HepG2 (cell line): ENCODE data around the gene AGAP1. TPM values are rescaled to one million over a fixed set of nuclear protein-coding genes. Genes with fewer than 3 reads are reported as not detected.

ENCODE experiments used
- ATAC-seq: fragments of 200-7000 bp; cut with Tn5 transposase; 3 replicates; pipeline ENCODE4 v1.9.1; 2020; ENCODE audit warnings: mild to moderate bottlenecking, moderate library complexity
- BruUV-seq: library from RNA; stranded (reverse); fragments of 400-500 nt; replicated peaks from 2 replicates; lab custom pipeline; 2021; lab: Mats Ljungman, UMichigan
- CTCF ChIA-PET: fragments of 300-600 bp; formaldehyde crosslinking; extraction: SDS; loops from one replicate; lab custom pipeline; 2021; ENCODE audit warnings: low total read pairs, inconsistent platforms, low intra/inter-chr PET ratio; lab: Yijun Ruan, JAX
- POLR2A ChIA-PET: fragments of 350-600 bp; sonication (Branson Sonifier 250); formaldehyde crosslinking; loops from one replicate; lab custom pipeline; 2020; ENCODE audit warnings: antibody characterized with exemption, inconsistent platforms; lab: Yijun Ruan, JAX
- DNase-seq: peaks from one replicate; pipeline ENCODE4 v3.0.0-alpha.2; 2015; ENCODE audit warnings: low spot score
- FAIRE-seq: peaks from 3 replicates; lab custom pipeline; 2011; peaks lifted over from hg19 to GRCh38; lab: Jason Lieb, UNC
- H2AFZ ChIP-seq: one replicate; pipeline ENCODE4 v1.6.1; 2011; ENCODE audit warnings: low read length, inconsistent platforms
- H3K27ac ChIP-seq: fragments of 300-600 bp; 3 replicates; pipeline ENCODE4 v1.8.0; 2011; ENCODE audit warnings: mixed run types, mild to moderate bottlenecking, mixed read lengths, low read length, inconsistent platforms; ENCODE audit not compliant: insufficient read depth; ENCODE audit errors: extremely low read length
- H3K27me3 ChIP-seq, 2 experiments: fragments of 200-600 bp in 1 of 2; 2 replicates in 1 of 2; 3 replicates in 1 of 2; pipeline versions ENCODE4 v1.6.0 to v1.8.0; 2011; ENCODE audit warnings: low read length in 2 of 2, mild to moderate bottlenecking in 2 of 2, moderate library complexity in 2 of 2, inconsistent platforms in 1 of 2; ENCODE audit not compliant: insufficient read depth in 2 of 2, control insufficient read depth in 1 of 2
- H3K36me3 ChIP-seq, 2 experiments: fragments of 200-600 bp in 1 of 2; replicated peaks in 1 of 2; 2 replicates in 1 of 2; 3 replicates in 1 of 2; pipeline versions ENCODE4 v1.5.1 to v1.8.0; 2011; ENCODE audit warnings: low read length in 2 of 2, inconsistent platforms in 1 of 2; ENCODE audit not compliant: insufficient read depth in 2 of 2, control insufficient read depth in 1 of 2
- H3K4me1 ChIP-seq: 2 replicates; pipeline ENCODE4 v1.5.1; 2012; ENCODE audit warnings: low read length, inconsistent platforms; ENCODE audit not compliant: insufficient read depth
- H3K4me2 ChIP-seq: 2 replicates; pipeline ENCODE4 v1.6.0; 2011; ENCODE audit warnings: low read depth, low read length, inconsistent platforms
- H3K4me3 ChIP-seq, 3 experiments: fragments of 200-600 bp in 1 of 3; sonication (generic), shearing (Covaris generic) in 1 of 3; replicated peaks in 1 of 3; 2 replicates each; pipeline ENCODE4 v1.5.1; 2011 to 2016; ENCODE audit warnings: low read length in 3 of 3, inconsistent platforms in 2 of 3, low read depth in 2 of 3, mild to moderate bottlenecking in 2 of 3, control low read depth in 1 of 3, mixed read lengths in 1 of 3; ENCODE audit not compliant: insufficient read depth in 1 of 3
- H3K79me2 ChIP-seq: one replicate; pipeline ENCODE4 v1.6.1; 2011; ENCODE audit warnings: low read length, inconsistent platforms; ENCODE audit not compliant: insufficient read depth
- H3K9ac ChIP-seq: 2 replicates; pipeline ENCODE4 v1.6.0; 2011; ENCODE audit warnings: mild to moderate bottlenecking, low read depth, low read length, inconsistent platforms; ENCODE audit not compliant: insufficient read depth
- H3K9me3 ChIP-seq: 2 replicates; pipeline ENCODE4 v1.5.1; 2012; ENCODE audit warnings: mild to moderate bottlenecking, low read length
- H4K20me1 ChIP-seq: 2 replicates; pipeline ENCODE4 v1.6.0; 2011; ENCODE audit warnings: inconsistent platforms, mild to moderate bottlenecking, low read length, moderate library complexity; ENCODE audit not compliant: insufficient read depth
- ADNP ChIP-seq: sonication (generic); formaldehyde crosslinking; IDR thresholded peaks from 2 replicates; pipeline ENCODE4 v1.4.0; 2020; ENCODE audit warnings: missing genetic modification reagents
- DNMT3B ChIP-seq: conservative IDR thresholded peaks from 2 replicates; pipeline ENCODE4 v1.6.1; 2016; ENCODE audit warnings: missing biosample characterization, control low read depth
- HNF1B ChIP-seq: sonication (generic); formaldehyde crosslinking; IDR thresholded peaks from 2 replicates; pipeline ENCODE4 v1.5.1; 2020; ENCODE audit warnings: mild to moderate bottlenecking, moderate library complexity, missing genetic modification reagents
- KLF11 ChIP-seq: IDR thresholded peaks from 2 replicates; pipeline ENCODE4 v1.6.1; 2016; ENCODE audit warnings: missing compliant biosample characterization
- KLF15 ChIP-seq: sonication (generic); formaldehyde crosslinking; IDR thresholded peaks from 2 replicates; pipeline ENCODE4 v1.8.1; 2023; ENCODE audit warnings: borderline replicate concordance, mild to moderate bottlenecking, inconsistent platforms, missing genetic modification reagents, mixed read lengths
- KMT2B ChIP-seq: IDR thresholded peaks from 2 replicates; pipeline ENCODE4 v1.6.1; 2016; ENCODE audit warnings: missing genetic modification reagents, missing compliant biosample characterization
- SP2 ChIP-seq: sonication (generic); formaldehyde crosslinking; IDR thresholded peaks from 2 replicates; pipeline ENCODE4 v1.5.1; 2020; ENCODE audit warnings: mild to moderate bottlenecking, missing genetic modification reagents
- ZFAT ChIP-seq: sonication (generic); formaldehyde crosslinking; conservative IDR thresholded peaks from 2 replicates; pipeline ENCODE4 v1.8.1; 2023; ENCODE audit warnings: missing genetic modification reagents, inconsistent platforms
- ZFYVE20 ChIP-seq: sonication (generic); formaldehyde crosslinking; IDR thresholded peaks from 2 replicates; pipeline ENCODE4 v1.8.0; 2023; ENCODE audit warnings: low read depth, mild to moderate bottlenecking, moderate library complexity, missing genetic modification reagents, borderline replicate concordance
- ZNF430 ChIP-seq: sonication (generic); formaldehyde crosslinking; IDR thresholded peaks from 2 replicates; pipeline ENCODE4 v1.9.0; 2021; ENCODE audit warnings: mild to moderate bottlenecking, missing genetic modification reagents
- ZNF737 ChIP-seq: sonication (generic); formaldehyde crosslinking; IDR thresholded peaks from 2 replicates; pipeline ENCODE4 v1.5.0; 2020; ENCODE audit warnings: missing genetic modification reagents, mild to moderate bottlenecking, borderline replicate concordance
- WGBS: methylation state at CpG from one replicate; pipeline ENCODE4 v1.1.6; 2017; ENCODE audit warnings: low lambda C conversion rate; 5-methylcytosine and 5-hydroxymethylcytosine counted together
- in situ Hi-C: cut with HindIII; loops from 2 replicates; pipeline ENCODE4 v1.10.0; 2017; ENCODE audit warnings: low pct_unique_long_range_greater_than_20kb; ENCODE audit not compliant: extremely low pct_ligation_motif_present
- intact Hi-C: fragments of 100-400 bp; cut with micrococcal nuclease; formaldehyde crosslinking; loops from one replicate; pipeline ENCODE4 v1.10.0; 2022; ENCODE audit not compliant: unreplicated experiment
- polyA plus RNA-seq, 8 experiments: library from polyadenylated mRNA; depleted of rRNA in 3 of 8; stranded (reverse) in 7 of 8; unstranded in 1 of 8; fragments of >200 nt; fragmentation: Illumina TruSeq in 4 of 8; extraction: Trizol in 4 of 8; gene quantifications; 2 replicates each; pipeline versions ENCODE4 v1.2.1 to v1.2.3, GENCODE V29; 2011 to 2016; ENCODE audit warnings: low read depth in 4 of 8, missing spikeins in 1 of 8, mixed read lengths in 1 of 8; ENCODE audit not compliant: insufficient read depth in 1 of 8
- total RNA-seq, 5 experiments: library from RNA; depleted of rRNA; stranded (reverse); fragments of >200 nt; fragmentation: Illumina TruSeq; extraction: Trizol; gene quantifications; 2 replicates each; pipeline ENCODE4 v1.2.3, GENCODE V29; 2016; ENCODE audit warnings: low read depth in 1 of 5
- TF ChIP-seq, protein P1 (sequence below): sonication (generic); formaldehyde crosslinking; IDR thresholded peaks from 2 replicates; pipeline ENCODE4 v1.9.0; 2021; ENCODE audit warnings: missing genetic modification reagents, borderline replicate concordance

Gene AGAP1
- total and polyA plus RNA-seq, 2 of the 13 experiments (the other 11 are each of a cell fraction or from before 2014, with no cell fraction given), result 21.2 to 32.7 TPM

DNA sequence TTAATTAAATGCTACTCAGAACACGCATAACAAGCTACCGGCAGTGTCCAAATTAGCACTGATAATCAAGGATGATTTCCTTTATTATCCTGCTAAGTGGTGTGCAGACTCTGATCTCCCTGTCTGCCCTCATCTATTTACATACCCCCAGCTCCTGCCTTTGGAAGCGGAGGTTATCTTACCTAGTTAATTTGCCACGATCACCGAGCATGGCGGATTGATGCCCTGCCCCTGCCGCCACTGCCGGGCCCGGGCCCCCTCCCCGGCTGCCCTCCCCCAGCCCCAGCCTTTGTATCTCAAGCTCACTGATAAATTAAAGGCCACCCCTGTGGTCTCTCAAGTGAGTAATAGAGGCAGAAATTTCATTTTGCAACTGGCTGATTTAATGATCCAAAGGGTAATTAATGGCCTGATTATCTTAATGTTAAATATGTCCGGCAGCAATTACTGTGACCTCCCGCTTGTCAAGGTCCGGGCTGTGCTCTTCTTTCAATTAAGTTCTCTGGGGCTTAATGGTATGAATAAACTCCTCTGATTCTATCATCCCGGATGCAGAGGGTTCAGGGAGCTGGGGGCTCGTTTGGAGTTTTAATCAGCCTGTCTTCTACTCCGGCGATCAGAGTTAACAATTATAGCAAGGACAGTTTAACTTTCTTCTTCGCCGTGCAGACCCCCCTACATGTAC lies 560.9 kb downstream of the AGAP1 start:
- no peaks in the 10 kb centered on the region for H3K79me2 ChIP-seq
- no TSS peak for BruUV-seq
- no peaks in the 10 kb centered on the region for H3K9me3 ChIP-seq
- DNase-seq, result no peak
- TF ChIP-seq DNMT3B (CRISPR knock-in tag) (no peak), SP2 (no peak), KMT2B (CRISPR knock-in tag) (no peak), ZFAT (CRISPR knock-in tag) (no peak), ZFYVE20 (no peak), ZNF737 (CRISPR knock-in tag) (no peak), HNF1B (CRISPR knock-in tag) (no peak), ADNP (CRISPR knock-in tag) (no peak), KLF11 (CRISPR knock-in tag) (no peak), KLF15 (CRISPR knock-in tag) (no peak), ZNF430 (CRISPR knock-in tag) (no peak)
- TF ChIP-seq, protein P1, sequence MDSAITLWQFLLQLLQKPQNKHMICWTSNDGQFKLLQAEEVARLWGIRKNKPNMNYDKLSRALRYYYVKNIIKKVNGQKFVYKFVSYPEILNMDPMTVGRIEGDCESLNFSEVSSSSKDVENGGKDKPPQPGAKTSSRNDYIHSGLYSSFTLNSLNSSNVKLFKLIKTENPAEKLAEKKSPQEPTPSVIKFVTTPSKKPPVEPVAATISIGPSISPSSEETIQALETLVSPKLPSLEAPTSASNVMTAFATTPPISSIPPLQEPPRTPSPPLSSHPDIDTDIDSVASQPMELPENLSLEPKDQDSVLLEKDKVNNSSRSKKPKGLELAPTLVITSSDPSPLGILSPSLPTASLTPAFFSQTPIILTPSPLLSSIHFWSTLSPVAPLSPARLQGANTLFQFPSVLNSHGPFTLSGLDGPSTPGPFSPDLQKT (CRISPR knock-in tag), result no peak
- TF ChIP-seq, all 625 proteins: peak for 0
- H4K20me1 ChIP-seq, result no peaks in the 10 kb centered on the region
- H3K4me2 ChIP-seq, result no peak overlapping the region
- in situ Hi-C loops, result no loop called here
- no peaks in the 10 kb centered on the region for H3K27me3 ChIP-seq
- intact Hi-C loops, result no loop called here
- no peak overlapping the region for H3K9ac ChIP-seq
- peaks cover 0 to 22% of the 10 kb centered on the region in 2 experiments; a peak in 4 of 5 replicates for H3K36me3 ChIP-seq
- H3K4me1 ChIP-seq, result no peaks in the 10 kb centered on the region
- POLR2A ChIA-PET, result no interaction called here
- FAIRE-seq (no peak), ATAC-seq (no peak)
- 97% methylated on average over 19 of the region's 19 CpGs for WGBS
- H2AFZ ChIP-seq, result no peak overlapping the region
- CTCF ChIA-PET, result no interaction called here
- H3K27ac ChIP-seq, result no peak overlapping the region
- H3K4me3 ChIP-seq, result no peak overlapping the region
